SH-SY5Y (cell line): ENCODE results near the gene VWA5A.

Experiments
- GATA2 ChIP-seq: IDR thresholded peaks from 2 replicates; pipeline ENCODE4 v1.6.1; 2011; ENCODE audit warnings: mild to moderate bottlenecking, low read depth, low read length
- GATA3 ChIP-seq: IDR thresholded peaks from 2 replicates; pipeline ENCODE4 v1.6.1; 2011; ENCODE audit warnings: low read depth, mild to moderate bottlenecking, low read length, moderate library complexity

DNA sequence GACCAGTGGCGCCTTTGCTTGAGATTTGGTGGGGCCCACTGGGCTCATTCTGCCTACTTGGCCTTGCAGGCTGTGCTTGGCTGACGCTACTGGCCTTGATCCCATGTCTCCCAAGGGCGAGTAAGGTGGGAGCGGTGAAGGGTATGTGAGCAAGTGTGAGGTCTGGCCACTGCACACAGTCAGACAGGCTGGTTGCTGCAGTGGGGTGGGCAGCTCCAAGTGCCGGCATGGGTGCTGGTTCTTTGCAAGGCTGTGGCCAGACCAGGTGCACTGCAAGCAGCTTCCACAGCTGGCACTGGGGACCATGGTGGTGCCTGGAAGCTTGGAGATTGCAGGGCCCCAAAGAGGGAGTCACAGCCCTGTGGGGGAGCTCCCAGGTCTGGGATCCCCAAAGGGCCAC lies 40.7 kb upstream of the VWA5A start:
- TF ChIP-seq GATA3 (no peak), GATA2 (no peak)
